Measurements from ENCODE around the gene TMEM79. TPM values are rescaled to one million over a fixed set of nuclear protein-coding genes. Genes with fewer than 3 reads are reported as not detected.

TMEM79 gene
- total RNA-seq, 1 donor from 2014 or later: 6.1 TPM

DNA sequence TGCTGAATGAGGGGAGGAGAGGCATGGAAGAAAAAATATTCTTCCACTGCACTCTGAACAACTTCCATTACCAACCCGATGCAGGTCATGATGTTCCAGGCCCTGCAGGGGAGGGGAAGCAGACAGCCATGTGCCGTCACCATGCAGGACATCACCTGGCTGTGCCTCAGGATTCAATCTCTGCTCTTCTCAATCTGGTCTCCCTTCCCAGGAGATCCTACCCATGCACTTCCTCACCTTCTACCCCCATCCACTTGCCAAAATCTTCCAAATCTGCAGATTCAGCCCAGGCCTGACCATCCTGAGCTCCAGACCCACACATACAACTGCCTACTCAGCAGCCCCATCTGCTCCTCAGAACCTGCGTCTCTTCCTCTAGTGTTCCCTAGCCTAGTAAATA, 30.5 kb upstream of the TMEM79 start:
- Mint-ChIP-seq H3K4me3 (no peak overlapping the region), H3K27ac (no peak overlapping the region), H3K9me3 (no peaks in the 10 kb centered on the region), H3K4me1 (peaks cover 4% of the 10 kb centered on the region), H3K36me3 (peaks cover 33% of the 10 kb centered on the region), H3K27me3 (ENCODE audit: low read depth) (no peaks in the 10 kb centered on the region)
- DNase-seq (ENCODE audit: low spot score in 2 of 2, unreplicated experiment in 2 of 2): no peak
- TF ChIP-seq, protein P1, sequence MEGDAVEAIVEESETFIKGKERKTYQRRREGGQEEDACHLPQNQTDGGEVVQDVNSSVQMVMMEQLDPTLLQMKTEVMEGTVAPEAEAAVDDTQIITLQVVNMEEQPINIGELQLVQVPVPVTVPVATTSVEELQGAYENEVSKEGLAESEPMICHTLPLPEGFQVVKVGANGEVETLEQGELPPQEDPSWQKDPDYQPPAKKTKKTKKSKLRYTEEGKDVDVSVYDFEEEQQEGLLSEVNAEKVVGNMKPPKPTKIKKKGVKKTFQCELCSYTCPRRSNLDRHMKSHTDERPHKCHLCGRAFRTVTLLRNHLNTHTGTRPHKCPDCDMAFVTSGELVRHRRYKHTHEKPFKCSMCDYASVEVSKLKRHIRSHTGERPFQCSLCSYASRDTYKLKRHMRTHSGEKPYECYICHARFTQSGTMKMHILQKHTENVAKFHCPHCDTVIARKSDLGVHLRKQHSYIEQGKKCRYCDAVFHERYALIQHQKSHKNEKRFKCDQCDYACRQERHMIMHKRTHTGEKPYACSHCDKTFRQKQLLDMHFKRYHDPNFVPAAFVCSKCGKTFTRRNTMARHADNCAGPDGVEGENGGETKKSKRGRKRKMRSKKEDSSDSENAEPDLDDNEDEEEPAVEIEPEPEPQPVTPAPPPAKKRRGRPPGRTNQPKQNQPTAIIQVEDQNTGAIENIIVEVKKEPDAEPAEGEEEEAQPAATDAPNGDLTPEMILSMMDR (IDR thresholded peaks at IDR 0.05; ENCODE audit: unreplicated experiment): no peak

DNA sequence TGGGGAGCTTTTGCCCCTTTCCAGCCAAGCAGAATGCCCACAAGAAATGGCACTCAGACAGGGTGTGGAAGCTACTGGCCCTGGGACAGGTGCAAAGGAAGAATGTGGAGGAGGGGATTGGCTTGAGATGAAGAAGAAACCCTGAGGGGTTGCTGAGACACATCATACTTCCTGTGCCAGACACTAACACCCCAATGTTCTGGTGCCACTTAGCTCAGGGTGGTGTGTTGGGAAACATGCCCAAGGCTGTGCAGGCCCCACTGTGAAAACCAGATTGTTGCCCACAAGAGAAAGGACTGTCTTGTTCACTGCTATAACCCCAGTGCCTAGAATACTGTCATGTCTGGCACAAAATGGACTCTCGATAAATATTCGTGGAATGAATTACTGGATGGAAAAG, 26.4 kb upstream of the TMEM79 start:
- H3K4me1 Mint-ChIP-seq: no peaks in the 10 kb centered on the region
- H3K4me3 Mint-ChIP-seq: no peak overlapping the region
- H3K36me3 Mint-ChIP-seq: peaks cover 42% of the 10 kb centered on the region
- no peak for DNase-seq (ENCODE audit: low spot score in 2 of 2, unreplicated experiment in 2 of 2)
- TF ChIP-seq, protein P1 (IDR thresholded peaks at IDR 0.05; ENCODE audit: unreplicated experiment): no peak
- no peaks in the 10 kb centered on the region for H3K9me3 Mint-ChIP-seq
- H3K27ac Mint-ChIP-seq: no peak overlapping the region
- no peaks in the 10 kb centered on the region for H3K27me3 Mint-ChIP-seq (ENCODE audit: low read depth)

DNA sequence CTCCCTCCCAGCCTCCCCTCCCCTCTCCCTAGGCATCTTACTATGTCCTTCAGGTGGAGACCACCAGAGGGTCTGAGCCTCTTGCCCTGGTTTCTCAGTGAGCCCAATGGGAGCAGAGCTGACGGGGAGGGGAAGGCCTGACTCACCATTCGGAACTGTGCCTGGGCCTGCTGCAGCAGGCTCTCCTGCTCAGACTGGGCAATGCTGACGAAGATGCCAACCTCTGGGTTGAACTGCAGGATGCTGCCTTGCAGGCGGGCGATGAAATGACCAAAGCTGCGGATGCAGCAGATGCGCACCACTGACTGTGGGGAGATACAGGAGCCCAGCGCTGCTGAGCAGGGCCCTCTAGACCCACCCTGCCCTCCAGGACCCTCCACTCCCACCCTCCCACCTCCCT, 25.3 kb upstream of the TMEM79 start:
- Mint-ChIP-seq H3K27me3 (ENCODE audit: low read depth) (no peaks in the 10 kb centered on the region), H3K27ac (no peak overlapping the region), H3K4me3 (no peak overlapping the region), H3K4me1 (no peaks in the 10 kb centered on the region), H3K36me3 (peaks cover 43% of the 10 kb centered on the region), H3K9me3 (no peaks in the 10 kb centered on the region)
- no peak for DNase-seq (ENCODE audit: low spot score in 2 of 2, unreplicated experiment in 2 of 2)
- TF ChIP-seq, protein P1 (IDR thresholded peaks at IDR 0.05; ENCODE audit: unreplicated experiment): no peak

DNA sequence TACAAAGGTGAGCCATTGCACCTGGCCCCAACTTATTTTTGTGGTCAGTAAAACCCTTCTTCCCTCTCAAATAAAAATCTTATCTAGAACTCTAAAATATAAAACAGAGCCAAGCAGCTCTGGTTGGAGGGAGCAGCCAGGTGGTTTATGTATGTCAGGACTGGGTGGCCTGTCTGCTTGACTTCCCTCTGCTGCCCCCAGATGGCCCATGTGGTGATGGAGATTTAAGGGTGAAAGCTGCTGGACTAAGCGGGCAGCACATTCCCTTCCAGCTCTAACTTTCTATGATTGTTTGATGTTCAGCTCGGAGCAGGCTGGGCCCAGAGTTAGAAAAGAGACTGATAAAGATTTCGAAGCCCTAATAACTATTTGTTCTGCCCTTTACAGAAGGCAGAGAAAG, 24.3 kb upstream of the TMEM79 start:
- Mint-ChIP-seq H3K4me1 (no peaks in the 10 kb centered on the region), H3K4me3 (no peak overlapping the region), H3K36me3 (peaks cover 45% of the 10 kb centered on the region), H3K27ac (no peak overlapping the region), H3K27me3 (ENCODE audit: low read depth) (no peaks in the 10 kb centered on the region), H3K9me3 (no peaks in the 10 kb centered on the region)
- TF ChIP-seq, protein P1 (IDR thresholded peaks at IDR 0.05; ENCODE audit: unreplicated experiment): no peak
- DNase-seq (ENCODE audit: low spot score in 2 of 2, unreplicated experiment in 2 of 2): no peak

DNA sequence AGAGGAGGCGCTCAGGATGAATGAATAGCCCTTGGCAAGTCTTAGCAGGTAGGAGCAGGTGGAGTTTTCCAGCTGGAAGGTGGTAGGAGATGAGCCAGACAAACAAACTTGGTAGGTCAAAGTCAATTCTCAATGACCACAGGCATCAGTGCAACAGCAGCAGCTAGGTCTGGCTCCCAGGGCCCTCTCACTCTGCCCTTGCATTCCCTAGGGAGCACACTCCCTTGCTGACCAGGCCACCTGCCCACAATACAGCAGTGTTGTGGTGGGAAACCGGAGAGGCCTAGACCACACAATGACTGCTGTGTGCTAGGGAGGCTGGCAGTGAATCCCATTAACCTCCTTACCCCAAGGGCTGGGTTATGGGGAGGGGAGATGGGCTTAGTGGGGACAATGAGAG, 23.2 kb upstream of the TMEM79 start:
- Mint-ChIP-seq H3K36me3 (peaks cover 52% of the 10 kb centered on the region), H3K4me1 (no peaks in the 10 kb centered on the region), H3K9me3 (no peaks in the 10 kb centered on the region), H3K4me3 (no peak overlapping the region), H3K27ac (no peak overlapping the region), H3K27me3 (ENCODE audit: low read depth) (no peaks in the 10 kb centered on the region)
- no peak for DNase-seq (ENCODE audit: low spot score in 2 of 2, unreplicated experiment in 2 of 2)
- TF ChIP-seq, protein P1 (IDR thresholded peaks at IDR 0.05; ENCODE audit: unreplicated experiment): no peak
